Erythroblast (primary cell): ENCODE results near the gene MRC2.
"Not testable (repeated sequence)": the region's sequence is repeated elsewhere in the genome, so short reads cannot be mapped to it uniquely, and the experiment has no call there.

ENCODE experiments used
- DNase-seq, 2 experiments: peaks; one replicate each; lab custom pipeline; 2025; lab: John Stamatoyannopoulos, UW
- GATA1 ChIP-seq: IDR thresholded peaks from 2 replicates; pipeline ENCODE4 v1.6.1; 2011; ENCODE audit warnings: low read depth, mild to moderate bottlenecking, control low read depth, low read length, moderate library complexity
- POLR2A ChIP-seq: IDR thresholded peaks from 2 replicates; pipeline ENCODE4 v1.6.1; 2011; ENCODE audit warnings: mild to moderate bottlenecking, low read length

The MRC2 gene, protein sequence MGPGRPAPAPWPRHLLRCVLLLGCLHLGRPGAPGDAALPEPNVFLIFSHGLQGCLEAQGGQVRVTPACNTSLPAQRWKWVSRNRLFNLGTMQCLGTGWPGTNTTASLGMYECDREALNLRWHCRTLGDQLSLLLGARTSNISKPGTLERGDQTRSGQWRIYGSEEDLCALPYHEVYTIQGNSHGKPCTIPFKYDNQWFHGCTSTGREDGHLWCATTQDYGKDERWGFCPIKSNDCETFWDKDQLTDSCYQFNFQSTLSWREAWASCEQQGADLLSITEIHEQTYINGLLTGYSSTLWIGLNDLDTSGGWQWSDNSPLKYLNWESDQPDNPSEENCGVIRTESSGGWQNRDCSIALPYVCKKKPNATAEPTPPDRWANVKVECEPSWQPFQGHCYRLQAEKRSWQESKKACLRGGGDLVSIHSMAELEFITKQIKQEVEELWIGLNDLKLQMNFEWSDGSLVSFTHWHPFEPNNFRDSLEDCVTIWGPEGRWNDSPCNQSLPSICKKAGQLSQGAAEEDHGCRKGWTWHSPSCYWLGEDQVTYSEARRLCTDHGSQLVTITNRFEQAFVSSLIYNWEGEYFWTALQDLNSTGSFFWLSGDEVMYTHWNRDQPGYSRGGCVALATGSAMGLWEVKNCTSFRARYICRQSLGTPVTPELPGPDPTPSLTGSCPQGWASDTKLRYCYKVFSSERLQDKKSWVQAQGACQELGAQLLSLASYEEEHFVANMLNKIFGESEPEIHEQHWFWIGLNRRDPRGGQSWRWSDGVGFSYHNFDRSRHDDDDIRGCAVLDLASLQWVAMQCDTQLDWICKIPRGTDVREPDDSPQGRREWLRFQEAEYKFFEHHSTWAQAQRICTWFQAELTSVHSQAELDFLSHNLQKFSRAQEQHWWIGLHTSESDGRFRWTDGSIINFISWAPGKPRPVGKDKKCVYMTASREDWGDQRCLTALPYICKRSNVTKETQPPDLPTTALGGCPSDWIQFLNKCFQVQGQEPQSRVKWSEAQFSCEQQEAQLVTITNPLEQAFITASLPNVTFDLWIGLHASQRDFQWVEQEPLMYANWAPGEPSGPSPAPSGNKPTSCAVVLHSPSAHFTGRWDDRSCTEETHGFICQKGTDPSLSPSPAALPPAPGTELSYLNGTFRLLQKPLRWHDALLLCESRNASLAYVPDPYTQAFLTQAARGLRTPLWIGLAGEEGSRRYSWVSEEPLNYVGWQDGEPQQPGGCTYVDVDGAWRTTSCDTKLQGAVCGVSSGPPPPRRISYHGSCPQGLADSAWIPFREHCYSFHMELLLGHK (N-terminal part only)

DNA sequence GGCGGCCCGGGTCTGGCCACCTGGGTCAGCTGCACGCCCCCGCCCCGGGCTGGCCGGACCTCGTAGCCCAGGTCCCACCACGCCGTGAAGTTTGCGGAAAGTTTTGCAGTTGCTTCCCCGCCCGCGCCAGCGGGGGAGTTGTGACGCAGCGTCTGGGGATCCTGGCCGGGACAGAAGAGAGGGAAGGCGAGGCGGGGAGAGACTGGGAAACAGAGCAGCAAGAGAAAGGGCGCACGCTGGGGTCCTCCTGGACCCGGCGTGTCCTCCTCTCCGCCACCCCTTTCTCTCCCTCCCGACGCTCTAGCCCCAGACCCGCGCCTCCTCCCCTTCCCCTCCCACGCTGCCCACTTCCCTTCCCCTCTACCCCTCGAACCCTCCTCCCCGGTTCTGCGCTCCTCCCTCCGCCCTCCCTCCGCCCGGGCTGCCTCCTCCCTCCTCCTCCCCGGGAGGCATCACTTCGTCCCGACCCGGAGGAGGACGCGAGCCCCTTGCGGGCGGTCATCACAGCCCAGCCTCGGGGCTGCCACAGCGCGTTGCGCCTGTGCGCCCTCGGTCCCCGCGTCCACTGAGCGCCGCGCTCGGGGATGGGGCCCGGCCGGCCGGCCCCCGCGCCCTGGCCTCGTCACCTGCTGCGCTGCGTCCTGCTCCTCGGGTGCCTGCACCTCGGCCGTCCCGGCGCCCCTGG is at the start of gene MRC2:
MRC2 (plus strand) TSS at position 452 of the 685 bp plus-strand sequence; CDS start at position 585, 133 bp downstream.
- DNase-seq = no peak
- TF ChIP-seq POLR2A = no peak
- TF ChIP-seq GATA1 = no peak

DNA sequence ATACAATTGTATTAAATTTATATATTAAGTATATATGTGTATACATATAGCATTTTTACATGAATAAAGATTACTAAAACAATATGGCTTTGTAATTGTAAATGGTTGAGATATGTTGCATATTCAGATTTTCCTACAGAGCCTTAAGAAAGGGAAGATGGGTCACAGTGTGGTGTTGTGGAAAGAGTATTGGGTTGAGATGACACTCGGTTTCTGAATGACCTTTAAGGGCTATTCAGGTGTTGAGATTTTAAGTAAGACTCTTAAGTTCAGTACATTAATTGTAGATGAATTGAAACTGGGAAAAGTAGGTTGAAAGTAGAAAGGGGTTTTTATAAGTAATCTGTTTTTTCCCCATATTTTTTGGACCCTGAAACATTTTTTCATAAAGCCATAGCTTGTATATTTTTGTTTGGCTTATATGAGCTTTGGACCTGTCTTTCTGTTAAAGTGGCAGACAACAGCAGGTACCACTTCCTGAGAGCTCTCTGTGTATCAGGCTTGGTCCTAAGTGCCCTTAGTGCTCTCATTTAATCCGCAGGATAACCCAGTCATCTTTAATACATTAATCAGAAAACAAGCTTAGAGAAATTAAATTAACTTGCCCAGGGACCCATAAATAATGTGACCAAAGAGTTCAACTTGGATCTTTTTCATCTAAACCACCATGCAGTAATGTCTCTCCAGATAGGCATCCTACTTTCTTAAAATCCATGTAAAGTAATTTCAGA is 48.5 kb upstream of the MRC2 start:
- TF ChIP-seq POLR2A = no peak
- TF ChIP-seq GATA1 = no peak
- DNase-seq = no peak

DNA sequence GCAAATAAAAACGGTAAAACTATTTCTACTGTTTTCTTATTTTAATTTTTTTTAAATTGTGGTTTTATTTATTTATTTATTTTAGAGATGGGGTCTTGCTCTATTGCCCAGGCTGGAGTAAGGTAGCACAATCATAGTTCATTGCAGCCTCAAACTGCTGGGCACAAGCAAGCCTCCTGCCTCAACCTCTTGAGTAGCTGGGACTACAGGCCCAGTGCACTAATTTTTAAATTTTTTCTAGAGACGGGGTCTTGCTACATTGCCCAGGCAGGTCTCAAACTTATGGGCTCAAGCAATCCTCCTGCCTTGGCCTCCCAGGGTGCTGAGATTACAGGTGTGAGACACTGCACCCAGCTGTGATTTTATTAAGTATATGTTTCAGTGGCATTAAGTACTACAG is 46.5 kb upstream of the MRC2 start:
- no peak for TF ChIP-seq GATA1
- no peak for DNase-seq

DNA sequence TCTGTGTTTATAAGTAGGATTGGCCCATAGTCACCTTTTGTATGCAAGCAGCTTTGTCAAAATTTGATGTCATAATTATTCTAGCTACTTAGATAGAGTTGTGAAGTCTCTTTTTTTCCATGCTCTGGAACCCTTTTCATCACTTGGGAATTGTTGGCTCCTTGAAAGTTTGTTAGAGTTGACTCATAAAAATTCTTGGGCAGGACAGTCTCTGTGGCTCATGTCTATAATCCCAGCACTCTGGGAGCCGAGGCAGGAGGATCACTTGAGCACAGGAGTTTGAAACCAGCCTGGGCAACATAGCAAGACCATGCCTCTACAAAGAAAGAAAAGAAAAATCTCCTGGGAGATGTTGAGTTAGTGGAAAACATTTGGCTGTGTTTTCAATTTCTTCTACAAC is 45.7 kb upstream of the MRC2 start:
- TF ChIP-seq GATA1 (no peak), POLR2A (no peak)
- no peak for DNase-seq

DNA sequence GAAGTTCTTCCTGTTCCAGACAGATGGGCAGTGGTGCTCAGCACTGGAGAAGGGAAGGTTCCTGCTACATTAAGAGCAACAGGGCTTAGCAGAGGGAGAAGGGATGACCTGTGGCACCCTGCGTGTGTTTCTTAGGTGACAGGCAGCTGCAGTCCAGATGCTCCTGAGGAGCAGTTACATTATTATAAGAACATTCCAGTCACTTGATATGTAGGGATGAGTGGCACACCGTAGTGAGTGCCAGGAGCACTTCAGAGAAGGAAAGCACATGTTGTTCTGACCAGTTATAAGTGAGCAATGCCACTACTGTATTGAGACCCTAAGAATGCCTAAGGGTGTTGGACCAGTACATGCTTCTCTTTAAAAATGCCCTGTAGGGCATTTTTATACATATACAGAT is 39.9 kb upstream of the MRC2 start:
- no peak for DNase-seq
- TF ChIP-seq GATA1 = no peak
- no peak for TF ChIP-seq POLR2A

DNA sequence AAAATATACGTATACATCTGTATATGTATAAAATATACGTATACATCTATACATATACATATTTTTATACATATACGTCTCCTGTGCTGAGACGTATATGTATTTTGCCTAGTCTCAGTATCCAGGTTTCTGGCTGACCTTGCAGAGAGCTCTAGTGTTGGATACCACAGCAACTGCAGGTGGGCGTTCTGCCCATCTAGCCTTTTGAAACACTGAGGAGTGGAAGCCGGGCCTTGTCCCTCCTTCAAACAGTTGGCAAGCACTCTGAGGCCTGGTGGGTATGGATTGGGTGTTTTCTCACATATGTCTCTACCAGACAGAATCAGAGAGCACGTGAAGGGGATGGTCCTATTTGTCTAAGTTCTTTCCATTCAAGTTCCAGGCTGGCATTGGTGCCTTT is 39.4 kb upstream of the MRC2 start:
- DNase-seq = no peak
- no peak for TF ChIP-seq GATA1
- no peak for TF ChIP-seq POLR2A

DNA sequence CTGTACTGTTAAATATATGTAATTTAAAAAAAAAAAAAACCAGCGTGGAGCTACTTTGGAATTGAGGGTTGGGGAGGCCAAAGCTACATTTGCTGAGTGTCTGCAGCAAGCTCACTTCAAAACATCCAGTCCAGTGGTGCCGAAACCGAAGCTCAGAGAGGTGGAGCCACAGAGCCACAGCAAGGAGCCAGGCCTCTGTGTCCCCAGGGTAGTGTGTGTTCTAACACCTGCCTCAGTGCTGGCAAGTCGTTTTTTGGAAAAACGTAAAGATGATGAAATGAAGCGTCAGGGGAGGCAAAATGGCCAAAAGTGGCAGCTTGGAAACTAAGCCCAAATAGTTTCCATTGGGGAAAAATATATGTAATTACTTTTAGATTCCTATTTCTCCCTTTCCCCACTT is 36.1 kb upstream of the MRC2 start:
- no peak for DNase-seq
- TF ChIP-seq POLR2A (no peak), GATA1 (no peak)

DNA sequence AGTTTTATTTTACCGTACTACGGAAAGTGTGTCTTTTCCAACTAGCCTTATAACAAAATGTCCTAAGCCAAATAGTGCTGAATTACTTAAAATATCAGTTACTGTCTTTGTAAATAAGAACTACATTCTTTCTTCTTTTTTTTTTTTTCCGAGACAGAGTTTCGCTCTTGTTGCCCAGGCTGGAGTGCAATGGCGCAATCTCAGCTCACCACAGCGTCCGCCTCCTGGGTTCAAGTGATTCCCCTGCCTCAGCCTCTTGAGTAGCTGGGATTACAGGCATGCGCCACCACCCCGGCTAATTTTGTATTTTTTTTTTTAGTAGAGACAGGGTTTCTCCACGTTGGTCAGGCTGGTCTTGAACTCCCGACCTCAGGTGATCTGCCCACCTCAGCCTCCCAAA is 35.6 kb upstream of the MRC2 start:
- DNase-seq = not testable (repeated sequence)

DNA sequence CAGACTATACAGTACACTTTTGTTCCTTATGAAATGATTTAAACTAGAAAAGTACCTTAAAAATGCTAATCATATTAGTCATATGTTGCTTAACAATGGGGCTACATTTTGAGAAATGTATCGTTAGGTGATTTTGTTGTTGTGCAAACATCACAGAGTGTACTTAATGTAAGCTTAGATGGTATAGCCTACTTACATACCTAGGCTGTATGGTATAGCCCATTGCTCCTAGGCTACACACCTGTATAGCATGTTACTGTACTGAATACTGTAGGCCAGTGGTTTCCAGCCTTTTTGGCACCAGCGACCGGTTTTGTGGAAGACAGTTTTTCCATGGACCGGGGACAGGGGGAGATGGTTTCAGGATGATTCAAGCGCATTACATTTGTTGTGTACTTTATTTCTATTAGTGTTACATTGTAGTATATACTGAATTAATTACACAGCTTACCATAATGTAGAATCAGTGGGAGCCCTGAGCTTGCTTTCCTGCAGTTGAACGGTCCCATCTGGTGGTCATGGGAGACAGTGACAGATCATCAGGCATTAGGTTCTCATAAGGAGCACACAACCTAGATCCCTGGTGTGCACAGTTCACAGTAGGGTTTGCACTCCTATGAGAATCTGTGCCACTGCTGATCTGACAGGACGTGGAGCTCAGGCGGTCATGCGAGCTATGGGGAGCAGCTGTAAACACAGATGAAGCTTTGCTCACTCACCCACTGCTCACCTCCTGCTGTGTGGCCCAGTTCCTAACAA is 35.0 kb upstream of the MRC2 start:
- no peak for DNase-seq
- TF ChIP-seq GATA1 = no peak
- no peak for TF ChIP-seq POLR2A

DNA sequence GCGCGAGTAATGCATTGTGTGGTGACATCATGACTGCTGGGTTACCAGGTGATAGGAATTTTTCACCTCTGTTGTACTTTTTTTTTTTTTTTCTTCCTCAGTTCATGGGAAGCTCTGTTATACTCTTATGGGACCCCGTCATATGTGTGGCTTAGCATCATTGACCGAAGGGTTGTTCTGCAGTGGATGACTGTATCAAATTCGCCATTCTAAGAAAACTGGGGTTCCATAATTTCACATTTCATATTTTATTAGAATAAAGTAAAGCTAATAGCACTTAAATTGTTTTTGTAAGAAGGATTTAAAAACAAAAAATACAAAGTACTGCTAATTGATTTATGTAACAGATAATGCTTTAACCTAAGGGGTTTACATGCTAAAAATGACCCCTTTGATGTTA is 32.0 kb upstream of the MRC2 start:
- no peak for DNase-seq
- TF ChIP-seq POLR2A = no peak
- TF ChIP-seq GATA1 = no peak

DNA sequence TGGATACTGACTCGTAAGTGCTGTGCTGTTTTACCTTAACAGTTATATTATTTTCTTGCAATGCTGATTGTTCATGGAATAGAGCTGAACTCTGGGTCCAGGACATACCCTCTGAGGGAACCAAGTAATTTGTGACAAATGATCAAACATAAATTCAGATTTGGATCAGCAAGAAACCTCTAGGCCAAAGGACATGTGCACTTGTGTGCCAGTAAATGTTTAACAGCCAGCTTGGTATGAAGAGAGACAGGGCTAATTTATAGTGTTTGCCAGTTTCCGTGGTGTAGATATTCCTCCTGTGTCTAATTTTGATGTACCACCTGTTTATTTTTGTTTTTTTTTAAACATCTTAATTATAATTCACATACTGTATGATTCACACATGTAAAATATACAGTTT is 30.8 kb upstream of the MRC2 start:
- no peak for TF ChIP-seq POLR2A
- TF ChIP-seq GATA1 = no peak
- no peak for DNase-seq

DNA sequence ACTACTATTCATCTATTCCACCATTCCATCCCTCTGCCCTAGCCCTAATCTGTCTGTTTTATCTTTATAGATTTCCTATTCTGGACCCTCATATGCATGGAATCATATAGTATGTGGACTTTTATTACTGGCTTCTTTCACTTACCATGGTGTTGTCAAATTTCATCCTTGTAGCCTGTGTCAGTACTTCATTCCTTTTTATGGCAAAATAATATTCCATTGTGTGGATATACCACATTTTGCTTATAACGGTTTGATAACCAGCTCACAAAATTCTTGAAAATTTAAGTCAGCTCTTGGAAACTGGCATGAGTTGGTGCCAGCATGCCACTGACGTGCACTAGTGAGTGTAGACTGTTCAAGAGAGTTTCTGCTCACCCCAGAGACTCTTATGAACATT is 30.3 kb upstream of the MRC2 start:
- no peak for TF ChIP-seq GATA1
- no peak for TF ChIP-seq POLR2A
- no peak for DNase-seq

DNA sequence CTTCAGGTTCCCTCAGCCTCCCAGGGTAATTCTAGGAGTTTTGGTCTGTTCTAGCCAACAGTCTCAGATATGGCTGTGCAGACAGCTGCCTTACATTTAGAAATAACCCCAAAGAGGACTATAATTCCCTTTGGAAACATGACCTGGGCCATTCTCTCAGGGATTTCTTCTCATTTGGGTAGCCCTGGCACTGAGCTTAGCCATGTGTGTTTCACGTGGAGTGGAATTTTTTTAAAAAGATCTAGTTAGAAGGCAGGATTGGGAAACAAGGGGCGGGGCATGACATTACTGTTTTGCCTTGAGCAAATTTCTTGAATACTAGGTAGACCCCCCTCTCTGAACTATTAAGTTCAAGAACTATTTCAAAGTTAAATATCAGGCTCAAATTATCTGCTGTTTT is 29.6 kb upstream of the MRC2 start:
- TF ChIP-seq POLR2A = no peak
- no peak for DNase-seq
